NCI-H774 (cell line): ENCODE results near the gene REL.
"Not testable (repeated sequence)": the region's sequence is repeated elsewhere in the genome, so short reads cannot be mapped to it uniquely, and the experiment has no call there.

ENCODE experiments used
- DNase-seq: peaks from one replicate; lab custom pipeline; 2025; lab: John Stamatoyannopoulos, UW

REL gene

GRCh38 chr2:60867848-60868247 lies 13.5 kb upstream of the REL start:
- DNase-seq = no peak

- DNase-seq = no peak
These were observed 12.6 kb upstream of the REL start for GRCh38 chr2:60868589-60869273.

- no peak for DNase-seq
These were observed 8.9 kb upstream of the REL start for GRCh38 chr2:60872510-60872928.

DNA sequence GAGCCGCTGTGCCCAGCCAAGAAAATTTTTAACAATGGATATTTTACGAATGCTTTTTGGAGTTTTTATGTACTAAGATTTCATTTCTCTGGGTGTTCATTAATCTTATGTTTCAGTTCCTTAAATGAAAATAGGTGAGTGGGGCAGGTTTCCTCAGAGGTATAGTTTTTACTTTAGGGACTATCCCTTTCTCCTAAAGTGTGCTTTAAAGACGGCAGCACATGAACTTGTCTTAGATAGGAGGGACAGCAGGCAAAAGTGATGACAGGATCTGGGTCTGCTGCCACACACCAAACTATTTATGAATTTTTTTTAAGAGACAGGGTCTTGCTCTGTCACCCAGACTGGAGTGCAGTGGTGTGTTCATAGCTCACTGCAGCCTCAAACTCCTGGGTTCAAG lies 8.0 kb upstream of the REL start:
- DNase-seq = no peak

- DNase-seq = no peak
These were observed 5.9 kb upstream of the REL start for GRCh38 chr2:60875520-60875919.

DNA sequence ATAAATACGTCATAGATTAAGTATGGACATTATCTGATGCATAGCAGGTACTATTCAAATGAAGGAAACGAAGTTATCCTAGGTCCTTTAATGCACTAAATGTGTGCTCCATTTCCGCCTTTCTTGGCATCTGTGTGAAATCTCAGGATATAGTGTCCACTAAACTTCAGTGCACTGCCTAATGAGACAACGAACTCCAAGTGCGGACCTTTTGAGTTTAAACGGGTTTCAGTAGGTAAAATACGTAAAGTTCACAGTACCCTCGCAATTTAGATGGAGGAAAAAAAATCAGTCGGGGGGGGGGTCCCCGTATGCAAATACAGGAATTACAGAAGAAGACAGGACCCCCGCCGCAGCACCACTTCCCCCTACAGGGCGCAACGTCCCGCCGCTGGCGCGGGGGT lies 729 bp upstream of the REL start:
- DNase-seq = no peak

DNA sequence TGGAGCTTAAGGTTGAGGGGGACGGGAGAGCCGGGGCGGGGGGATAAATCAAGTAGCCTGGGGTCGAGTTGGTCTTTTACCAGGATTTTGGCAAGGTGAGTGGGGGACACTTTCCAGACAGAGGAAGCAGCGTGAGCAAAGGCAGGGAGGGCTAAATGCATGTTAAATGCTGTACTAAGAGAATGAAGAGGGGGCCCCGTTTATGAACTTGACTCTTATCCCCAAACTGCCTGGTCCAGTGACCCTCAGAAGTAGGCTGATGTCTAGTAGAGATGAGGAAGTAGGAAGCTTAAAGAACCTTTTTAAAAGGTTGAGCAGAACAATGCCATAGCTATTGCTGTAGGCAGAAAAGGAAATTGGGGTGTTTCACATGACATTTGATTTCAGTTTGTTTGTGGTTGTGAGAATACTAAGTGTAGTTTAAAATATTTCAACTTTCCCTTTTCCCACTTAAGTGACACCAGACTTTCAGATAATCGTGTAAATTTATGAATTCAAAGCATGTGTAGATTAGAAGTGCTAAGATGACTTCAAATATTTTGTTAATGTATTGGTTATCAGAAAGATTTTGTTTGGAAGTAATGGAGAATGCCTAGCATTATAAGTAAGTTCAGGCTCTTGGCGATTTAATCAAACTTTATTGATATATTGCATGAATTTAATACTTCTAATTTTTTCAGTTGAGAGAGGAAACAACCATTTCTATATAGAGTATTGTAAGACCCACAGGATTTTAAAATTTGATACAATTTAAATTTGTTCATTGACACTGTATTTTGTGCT lies 1.8 kb downstream of the REL start:
- DNase-seq = no peak

DNA sequence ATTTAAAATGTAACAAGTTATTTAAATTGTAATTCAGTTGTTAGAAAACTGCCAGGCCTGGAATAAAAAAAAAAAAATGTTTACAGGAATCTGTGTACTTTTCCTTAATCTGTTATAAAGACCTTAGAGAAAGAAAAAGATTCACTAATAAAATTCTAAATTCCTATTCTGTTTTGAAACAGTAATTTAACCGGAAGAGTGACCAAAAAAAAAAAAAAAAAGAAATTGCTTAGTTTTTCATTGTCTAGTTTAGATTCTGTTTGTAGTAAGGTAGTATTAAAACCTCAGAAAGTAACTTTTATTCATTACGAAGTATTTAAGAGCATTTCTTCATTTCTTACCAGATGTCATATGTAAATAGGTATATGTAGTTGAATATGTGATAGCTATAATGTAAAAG lies 2.5 kb downstream of the REL start:
- no peak for DNase-seq

GRCh38 chr2:60884800-60885199 lies 3.4 kb downstream of the REL start:
- no peak for DNase-seq

GRCh38 chr2:60885683-60886082 lies 4.3 kb downstream of the REL start:
- DNase-seq = no peak

DNA sequence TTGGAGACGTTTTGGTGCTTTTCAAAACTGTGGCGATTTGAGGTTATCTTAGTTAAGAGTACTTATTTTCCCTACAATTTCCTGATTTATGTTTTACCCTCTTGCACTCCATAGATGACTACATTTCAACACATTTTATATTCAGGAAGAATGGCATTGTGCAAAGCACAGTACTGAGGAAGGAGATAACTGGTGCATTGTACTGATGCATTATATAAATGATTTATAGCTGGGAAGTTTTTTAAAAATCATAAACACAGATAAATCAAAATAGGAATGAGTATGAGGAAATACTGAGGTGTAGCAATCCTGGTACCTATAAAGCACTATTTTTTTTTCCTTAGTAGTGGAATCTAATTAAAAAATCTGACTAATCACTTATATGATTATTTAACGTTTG lies 5.6 kb downstream of the REL start:
- no peak for DNase-seq

- DNase-seq = no peak
These were observed 7.5 kb downstream of the REL start for GRCh38 chr2:60888853-60889252.

DNA sequence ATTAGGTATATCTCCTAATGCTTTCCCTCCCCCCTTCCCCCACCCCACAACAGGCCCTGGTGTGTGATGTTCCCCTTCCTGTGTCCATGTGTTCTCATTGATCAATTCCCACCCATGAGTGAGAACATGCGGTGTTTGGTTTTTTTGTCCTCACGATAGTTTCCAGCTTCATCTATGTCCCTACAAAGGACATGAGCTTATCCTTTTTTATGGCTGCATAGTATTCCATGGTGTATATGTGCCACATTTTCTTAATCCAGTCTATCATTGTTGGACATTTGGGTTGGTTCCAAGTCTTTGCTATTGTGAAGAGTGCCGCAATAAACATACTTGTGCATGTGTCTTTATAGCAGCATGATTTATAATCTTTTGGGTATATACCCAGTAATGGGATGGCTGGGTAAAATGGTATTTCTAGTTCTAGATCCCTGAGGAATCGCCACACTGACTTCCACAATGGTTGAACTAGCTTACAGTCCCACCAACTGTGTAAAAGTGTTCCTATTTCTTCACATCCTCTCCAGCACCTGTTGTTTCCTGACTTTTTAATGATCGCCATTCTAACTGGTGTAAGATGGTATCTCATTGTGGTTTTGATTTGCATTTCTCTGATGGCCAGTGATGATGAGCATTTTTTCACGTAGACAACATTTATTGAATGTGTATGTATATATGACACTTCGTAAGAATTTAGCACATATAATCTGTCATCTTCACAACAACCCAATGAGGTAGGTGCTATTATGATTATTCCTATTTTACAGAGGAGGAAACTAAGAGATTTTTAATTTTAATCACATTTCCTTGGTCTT lies 8.4 kb downstream of the REL start:
- not testable (repeated sequence) for DNase-seq

GRCh38 chr2:60890393-60890707 lies 9.0 kb downstream of the REL start:
- no peak for DNase-seq

DNA sequence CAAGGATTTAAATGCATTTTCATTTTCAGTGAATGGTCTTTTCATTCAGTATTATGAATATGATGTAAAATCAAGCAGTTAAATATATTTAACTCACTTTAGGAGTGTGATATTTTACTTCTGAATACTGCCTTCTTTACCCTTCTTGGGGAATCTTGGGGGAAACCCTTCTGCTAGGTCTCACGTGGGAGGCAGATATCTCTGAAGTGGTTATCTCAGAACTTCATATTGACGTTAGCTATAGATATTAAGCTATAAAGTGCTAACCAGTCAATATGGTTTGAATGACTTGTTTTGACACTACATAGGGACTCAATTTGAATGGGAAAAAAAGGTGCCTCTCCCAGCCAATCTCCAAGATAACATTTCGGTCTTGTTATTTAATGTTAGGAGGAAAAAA lies 9.8 kb downstream of the REL start:
- DNase-seq = no peak

GRCh38 chr2:60898567-60898966 lies 17.2 kb downstream of the REL start:
- no peak for DNase-seq

GRCh38 chr2:60899230-60899891 lies 18.0 kb downstream of the REL start:
- no peak for DNase-seq

DNA sequence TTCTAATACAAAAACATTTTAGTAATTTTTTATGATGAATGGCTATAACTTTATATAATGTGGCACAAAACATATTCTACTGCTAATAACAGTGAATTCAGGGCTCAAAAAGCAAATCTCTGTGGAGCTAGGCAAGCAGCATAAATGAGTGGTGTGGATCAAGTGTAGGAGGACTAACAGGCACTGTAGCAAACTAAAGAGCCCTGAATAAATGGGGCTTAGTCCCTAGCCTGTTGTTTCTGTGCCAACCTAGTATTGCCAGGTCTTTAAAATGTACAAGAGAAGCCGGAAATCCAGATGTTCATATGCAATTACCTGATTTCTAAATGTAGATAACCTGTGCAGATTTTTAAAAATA lies 18.5 kb downstream of the REL start:
- no peak for DNase-seq

DNA sequence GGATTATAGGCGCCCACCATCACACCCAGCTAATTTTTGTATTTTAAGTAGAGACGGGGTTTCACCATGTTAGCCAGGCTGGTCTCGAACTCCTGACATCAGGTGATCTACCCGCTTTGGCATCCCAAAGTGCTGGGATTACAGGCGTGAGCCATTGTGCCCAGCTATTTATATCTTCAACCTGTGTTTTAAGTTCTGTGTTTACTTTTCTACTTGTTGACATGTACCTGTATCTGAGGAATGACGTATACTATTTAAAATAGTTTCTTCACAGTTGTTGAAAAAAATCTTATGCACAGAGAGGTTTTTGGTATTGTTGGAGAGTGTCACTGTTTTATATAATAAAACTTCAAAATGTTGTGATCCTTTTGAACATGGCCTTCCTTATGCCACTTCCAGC lies 19.9 kb downstream of the REL start:
- DNase-seq = not testable (repeated sequence)

DNA sequence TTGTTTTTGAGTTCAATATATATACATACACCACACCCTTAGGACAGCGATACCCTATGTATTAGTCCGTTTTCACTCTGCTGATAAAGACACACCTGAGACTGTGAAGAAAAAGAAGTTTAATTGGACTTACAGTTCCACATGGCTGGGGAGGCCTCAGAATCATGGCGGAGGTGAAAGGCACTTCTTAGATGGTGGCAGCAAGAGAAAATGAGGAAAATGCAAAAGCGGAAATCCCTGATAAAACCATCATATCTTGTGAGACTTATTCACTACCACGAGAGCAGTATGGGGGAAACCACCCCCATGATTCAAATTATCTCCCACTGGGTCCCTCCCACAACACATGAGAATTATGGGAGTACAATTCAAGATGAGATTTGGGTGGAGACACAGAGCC lies 24.5 kb downstream of the REL start:
- DNase-seq = not testable (repeated sequence)

GRCh38 chr2:60906395-60906794 lies 25.0 kb downstream of the REL start:
- no peak for DNase-seq

DNA sequence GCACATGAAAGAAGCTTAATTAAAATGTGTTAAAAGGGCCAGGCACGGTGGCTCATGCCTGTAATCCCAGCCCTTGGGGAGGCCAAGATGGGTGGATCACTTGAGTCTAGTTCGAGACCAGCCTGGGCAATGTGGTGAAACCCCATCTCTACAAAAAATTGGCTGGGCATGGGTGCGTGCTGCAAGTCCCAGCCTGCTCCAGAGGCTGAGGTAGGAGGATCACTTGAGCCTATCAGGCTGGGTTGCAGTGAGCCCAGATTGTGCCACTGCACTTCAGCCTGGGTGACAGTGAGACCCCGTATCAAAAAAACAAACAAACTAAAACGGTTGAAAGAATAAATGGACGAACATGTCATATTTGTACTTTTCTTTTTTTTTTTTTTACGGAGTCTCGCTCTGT lies 26.0 kb downstream of the REL start:
- DNase-seq = no peak
